Endodermal cell (in vitro differentiated cells): ENCODE measurements around the gene ADRA2A. TPM values are rescaled to one million over a fixed set of nuclear protein-coding genes. Genes with fewer than 3 reads are reported as not detected.

Experiments used
- DNase-seq: peaks from one replicate; pipeline ENCODE4 v3.0.0-alpha.2; 2017
- H3K27ac ChIP-seq: 2 replicates; pipeline ENCODE4 v1.5.1; 2013; ENCODE audit warnings: mild to moderate bottlenecking, low read depth, low read length, moderate library complexity
- H3K27me3 ChIP-seq: 2 replicates; pipeline ENCODE4 v1.6.1; 2013; ENCODE audit warnings: mild to moderate bottlenecking, low read length, moderate library complexity; ENCODE audit not compliant: insufficient read depth, control insufficient read depth, poor library complexity, severe bottlenecking
- H3K36me3 ChIP-seq: 2 replicates; pipeline ENCODE4 v1.7.0; 2013; ENCODE audit warnings: mild to moderate bottlenecking, low read length, moderate library complexity; ENCODE audit not compliant: control insufficient read depth, insufficient read depth
- H3K4me1 ChIP-seq: one replicate; pipeline ENCODE4 v1.7.0; 2013; ENCODE audit warnings: low read length; ENCODE audit not compliant: control insufficient read depth, insufficient read depth
- H3K4me3 ChIP-seq: 2 replicates; pipeline ENCODE4 v1.5.1; 2013; ENCODE audit warnings: mild to moderate bottlenecking, low read length, moderate library complexity
- H3K9ac ChIP-seq: 2 replicates; pipeline ENCODE4 v1.6.1; 2013; ENCODE audit warnings: mild to moderate bottlenecking, low read length, moderate library complexity; ENCODE audit not compliant: poor library complexity, severe bottlenecking; ENCODE audit errors: extremely low read depth
- H3K9me3 ChIP-seq: 2 replicates; pipeline ENCODE4 v1.6.1; 2013; ENCODE audit warnings: mild to moderate bottlenecking, low read length, moderate library complexity; ENCODE audit not compliant: control insufficient read depth
- H3K27ac Mint-ChIP-seq: 2 replicates; pipeline ENCODE4 v1.8.0; 2020; ENCODE audit warnings: mixed read lengths
- H3K27me3 Mint-ChIP-seq: 2 replicates; pipeline ENCODE4 v1.8.0; 2021; ENCODE audit warnings: mild to moderate bottlenecking, mixed read lengths; ENCODE audit not compliant: insufficient read depth
- H3K36me3 Mint-ChIP-seq: 2 replicates; pipeline ENCODE4 v1.8.0; 2020; ENCODE audit warnings: low read depth, mixed read lengths
- H3K4me1 Mint-ChIP-seq: 2 replicates; pipeline ENCODE4 v1.8.0; 2020; ENCODE audit warnings: mixed read lengths
- H3K4me3 Mint-ChIP-seq: 2 replicates; pipeline ENCODE4 v1.8.0; 2020; ENCODE audit warnings: mild to moderate bottlenecking, moderate library complexity, mixed read lengths
- H3K9me3 Mint-ChIP-seq: 2 replicates; pipeline ENCODE4 v1.8.0; 2020; ENCODE audit warnings: mild to moderate bottlenecking, mixed read lengths
- CTCF ChIP-seq: fragments of 200-600 bp; sonication (generic); conservative IDR thresholded peaks from 2 replicates; pipeline ENCODE4 v1.5.0; 2021; ENCODE audit warnings: antibody characterized with exemption, mild to moderate bottlenecking
- WGBS, 2 experiments: methylation state at CpG; one replicate each; pipeline versions ENCODE4 v1.1.5 to v1.1.7; 2013; ENCODE audit warnings: missing lambda C conversion rate in 2 of 2, mixed read lengths in 1 of 2; ENCODE audit not compliant: insufficient coverage in 1 of 2, insufficient read length in 1 of 2; 5-methylcytosine and 5-hydroxymethylcytosine counted together
- total RNA-seq, 2 donors: library from RNA; stranded (reverse); fragmentation: NEBNext Ultra II Directional in 1 of 2; extraction: Animal tissue kit (Norgen Biotek cat#: 25700) in 1 of 2; gene quantifications; 2 replicates in 1 of 2; 3 replicates in 1 of 2; pipeline ENCODE4 v1.2.1, GENCODE V29; 2021

Gene ADRA2A
- total RNA-seq, 2 donors from 2014 or later, result 0.13 TPM; not detected in 1

GRCh38 chr10:111101796-111102195 is 25.0 kb downstream of the ADRA2A start:
- TF ChIP-seq CTCF, result no peak
- no peak overlapping the region for H3K27ac ChIP-seq
- H3K4me3 ChIP-seq, result no peak overlapping the region
- H3K4me1 ChIP-seq, result no peaks in the 10 kb centered on the region
- no peaks in the 10 kb centered on the region for H3K9me3 ChIP-seq
- no peaks in the 10 kb centered on the region for H3K27me3 ChIP-seq
- Mint-ChIP-seq H3K4me3 (no peak overlapping the region), H3K27ac (no peak overlapping the region), H3K27me3 (peaks cover 3% of the 10 kb centered on the region), H3K9me3 (no peaks in the 10 kb centered on the region), H3K36me3 (no peaks in the 10 kb centered on the region), H3K4me1 (peaks cover 2% of the 10 kb centered on the region)
- no peak for DNase-seq
- H3K9ac ChIP-seq, result no peak overlapping the region
- H3K36me3 ChIP-seq, result no peaks in the 10 kb centered on the region
- WGBS, 2 experiments, result 89 to 100% methylated on average over 2 to 4 of the region's 4 CpGs

GRCh38 chr10:111102359-111102837 is 25.6 kb downstream of the ADRA2A start:
- TF ChIP-seq CTCF, result no peak
- WGBS, 2 experiments, result 92 to 93% methylated on average over 2 to 4 of the region's 4 CpGs
- Mint-ChIP-seq H3K27me3 (peaks cover 3% of the 10 kb centered on the region), H3K9me3 (no peaks in the 10 kb centered on the region), H3K4me1 (peaks cover 2% of the 10 kb centered on the region), H3K36me3 (no peaks in the 10 kb centered on the region), H3K4me3 (no peak overlapping the region), H3K27ac (no peak overlapping the region)
- Histone ChIP-seq H3K4me1 (no peaks in the 10 kb centered on the region), H3K4me3 (no peak overlapping the region), H3K27ac (no peak overlapping the region), H3K36me3 (no peaks in the 10 kb centered on the region), H3K9ac (no peak overlapping the region), H3K27me3 (no peaks in the 10 kb centered on the region), H3K9me3 (no peaks in the 10 kb centered on the region)
- DNase-seq, result no peak

GRCh38 chr10:111103196-111103840 is 26.5 kb downstream of the ADRA2A start:
- H3K36me3 ChIP-seq, result no peaks in the 10 kb centered on the region
- no peaks in the 10 kb centered on the region for H3K36me3 Mint-ChIP-seq
- H3K9me3 ChIP-seq, result no peaks in the 10 kb centered on the region
- H3K4me1 ChIP-seq, result no peaks in the 10 kb centered on the region
- DNase-seq, result no peak
- H3K27ac Mint-ChIP-seq, result no peak overlapping the region
- no peak overlapping the region for H3K4me3 Mint-ChIP-seq
- no peak overlapping the region for H3K4me3 ChIP-seq
- H3K9me3 Mint-ChIP-seq, result no peaks in the 10 kb centered on the region
- H3K27ac ChIP-seq, result no peak overlapping the region
- no peak for TF ChIP-seq CTCF
- peaks cover 3% of the 10 kb centered on the region for H3K27me3 Mint-ChIP-seq
- peaks cover 3% of the 10 kb centered on the region for H3K4me1 Mint-ChIP-seq
- 95% methylated on average over 7 of the region's 7 CpGs; no CpG with 5 or more reads in 1 of the 2 experiments for WGBS, 2 experiments
- H3K9ac ChIP-seq, result no peak overlapping the region
- H3K27me3 ChIP-seq, result no peaks in the 10 kb centered on the region
